Raji (cell line): ENCODE measurements around the gene CHID1.

ENCODE experiments used
- POLR2A ChIP-seq: IDR thresholded peaks from 2 replicates; pipeline ENCODE4 v1.6.1; 2011; ENCODE audit warnings: low read depth, low read length, control low read depth; ENCODE audit not compliant: insufficient read depth

CHID1 gene

GRCh38 chr11:818396-819128 lies 92.0 kb downstream of the CHID1 start, which contains the start of gene PNPLA2:
TSS of gene PNPLA2 (plus strand) at chr11:818914. CDS start at chr11:819719, 805 bp downstream.
- TF ChIP-seq POLR2A = no peak
